Measurements from ENCODE around the gene TOM1L1. TPM values are rescaled to one million over a fixed set of nuclear protein-coding genes. Genes with fewer than 3 reads are reported as not detected.
A peak's percentile ranks its signal among the peaks of the same experiment; 100 is the strongest.

TOM1L1 gene
- total RNA-seq, 6 experiments from 2014 or later = 36.5 to 74.5 (median 61.9) TPM

- Histone ChIP-seq H3K36me3 (peaks cover 0 to 7% (median 0%) of the 10 kb centered on the region in 4 donors), H3K27ac (peak overlapping the region in 2 of 3 donors; percentile 38 to 71), H3K4me3 (peak overlapping the region in 2 of 3 donors; percentile 3 to 36), H3K9me3 (no peaks in the 10 kb centered on the region), H3K27me3 (no peaks in the 10 kb centered on the region), H3K4me1 (peaks cover 0 to 47% (median 10%) of the 10 kb centered on the region in 4 donors)
- TF ChIP-seq CTCF (IDR thresholded peaks at IDR 0.05) (no peak), POLR2A (IDR thresholded peaks at IDR 0.05) (no peak)
- WGBS (ENCODE audit: insufficient coverage, low coverage, low lambda C conversion rate, missing lambda C conversion rate) = 25% methylated on average over 1 of the region's 1 CpG
- intact Hi-C loops (cut with DNase I) = no loop called here
- ATAC-seq (no peak), DNase-seq (peak; percentile 76 to 90 (median 89))
These were observed 2.7 kb downstream of the TOM1L1 start for GRCh38 chr17:54903375-54903774.

GRCh38 chr17:54906683-54907082 lies 6.0 kb downstream of the TOM1L1 start:
- ATAC-seq = peak; percentile 11 to 18 (median 15)
- intact Hi-C loops (cut with DNase I) = no loop called here

GRCh38 chr17:54907376-54907775 lies 6.7 kb downstream of the TOM1L1 start:
- 48% methylated on average over 5 of the region's 5 CpGs for WGBS (ENCODE audit: insufficient coverage, low coverage, low lambda C conversion rate, missing lambda C conversion rate)
- Histone ChIP-seq H3K27me3 (no peaks in the 10 kb centered on the region), H3K27ac (no peak overlapping the region), H3K4me3 (no peak overlapping the region), H3K9me3 (no peaks in the 10 kb centered on the region), H3K36me3 (peaks cover 0 to 10% (median 0%) of the 10 kb centered on the region in 4 donors), H3K4me1 (peaks cover 0 to 41% (median 9%) of the 10 kb centered on the region in 4 donors)
- ATAC-seq = peak; percentile 28 to 63 (median 41)
- intact Hi-C loops (cut with DNase I) = no loop called here
- TF ChIP-seq CTCF (IDR thresholded peaks at IDR 0.05) (no peak), POLR2A (IDR thresholded peaks at IDR 0.05) (no peak)
- DNase-seq = no peak

More at GRCh38 chr17:54906683-54907082, 6.0 kb downstream of the TOM1L1 start:
- 49% methylated on average over 7 of the region's 7 CpGs for WGBS (ENCODE audit: insufficient coverage, low coverage, low lambda C conversion rate, missing lambda C conversion rate)
- no peaks in the 10 kb centered on the region for H3K27me3 ChIP-seq
- no peak for DNase-seq
- peaks cover 0 to 41% (median 9%) of the 10 kb centered on the region in 4 donors for H3K4me1 ChIP-seq
- no peak overlapping the region for H3K27ac ChIP-seq
- TF ChIP-seq POLR2A (IDR thresholded peaks at IDR 0.05) (no peak), CTCF (IDR thresholded peaks at IDR 0.05) (no peak)
- peaks cover 0 to 9% (median 0%) of the 10 kb centered on the region in 4 donors for H3K36me3 ChIP-seq
- H3K9me3 ChIP-seq = no peaks in the 10 kb centered on the region
- H3K4me3 ChIP-seq = no peak overlapping the region

- WGBS (ENCODE audit: insufficient coverage, low coverage, low lambda C conversion rate, missing lambda C conversion rate) = 65% methylated on average over 2 of the region's 2 CpGs
- intact Hi-C loops (cut with DNase I) = no loop called here
- peaks cover 0 to 28% (median 5%) of the 10 kb centered on the region in 4 donors for H3K4me1 ChIP-seq
- H3K4me3 ChIP-seq = no peak overlapping the region
- no peaks in the 10 kb centered on the region for H3K9me3 ChIP-seq
- TF ChIP-seq POLR2A (IDR thresholded peaks at IDR 0.05) = no peak
- no peak for TF ChIP-seq CTCF (IDR thresholded peaks at IDR 0.05)
- no peak for ATAC-seq
- no peak overlapping the region for H3K27ac ChIP-seq
- no peaks in the 10 kb centered on the region for H3K27me3 ChIP-seq
- no peak for DNase-seq
- H3K36me3 ChIP-seq = peaks cover 0 to 20% (median 12%) of the 10 kb centered on the region in 4 donors
These were observed 9.1 kb downstream of the TOM1L1 start for GRCh38 chr17:54909766-54910165.

Data from right lobe of liver (tissue), 6 donors.